ENCODE data around the gene LCN9.

- TF ChIP-seq CTCF (conservative IDR thresholded peaks at IDR 0.05; ENCODE audit: low read depth in 2 of 2) = no peak
- no peak for TF ChIP-seq EZH2phosphoT487 (IDR thresholded peaks at IDR 0.05; ENCODE audit: unreplicated experiment)
- TF ChIP-seq, protein P1, sequence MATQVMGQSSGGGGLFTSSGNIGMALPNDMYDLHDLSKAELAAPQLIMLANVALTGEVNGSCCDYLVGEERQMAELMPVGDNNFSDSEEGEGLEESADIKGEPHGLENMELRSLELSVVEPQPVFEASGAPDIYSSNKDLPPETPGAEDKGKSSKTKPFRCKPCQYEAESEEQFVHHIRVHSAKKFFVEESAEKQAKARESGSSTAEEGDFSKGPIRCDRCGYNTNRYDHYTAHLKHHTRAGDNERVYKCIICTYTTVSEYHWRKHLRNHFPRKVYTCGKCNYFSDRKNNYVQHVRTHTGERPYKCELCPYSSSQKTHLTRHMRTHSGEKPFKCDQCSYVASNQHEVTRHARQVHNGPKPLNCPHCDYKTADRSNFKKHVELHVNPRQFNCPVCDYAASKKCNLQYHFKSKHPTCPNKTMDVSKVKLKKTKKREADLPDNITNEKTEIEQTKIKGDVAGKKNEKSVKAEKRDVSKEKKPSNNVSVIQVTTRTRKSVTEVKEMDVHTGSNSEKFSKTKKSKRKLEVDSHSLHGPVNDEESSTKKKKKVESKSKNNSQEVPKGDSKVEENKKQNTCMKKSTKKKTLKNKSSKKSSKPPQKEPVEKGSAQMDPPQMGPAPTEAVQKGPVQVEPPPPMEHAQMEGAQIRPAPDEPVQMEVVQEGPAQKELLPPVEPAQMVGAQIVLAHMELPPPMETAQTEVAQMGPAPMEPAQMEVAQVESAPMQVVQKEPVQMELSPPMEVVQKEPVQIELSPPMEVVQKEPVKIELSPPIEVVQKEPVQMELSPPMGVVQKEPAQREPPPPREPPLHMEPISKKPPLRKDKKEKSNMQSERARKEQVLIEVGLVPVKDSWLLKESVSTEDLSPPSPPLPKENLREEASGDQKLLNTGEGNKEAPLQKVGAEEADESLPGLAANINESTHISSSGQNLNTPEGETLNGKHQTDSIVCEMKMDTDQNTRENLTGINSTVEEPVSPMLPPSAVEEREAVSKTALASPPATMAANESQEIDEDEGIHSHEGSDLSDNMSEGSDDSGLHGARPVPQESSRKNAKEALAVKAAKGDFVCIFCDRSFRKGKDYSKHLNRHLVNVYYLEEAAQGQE (IDR thresholded peaks at IDR 0.05; ENCODE audit: unreplicated experiment) = no peak
- no peak for TF ChIP-seq POLR2AphosphoS5 (IDR thresholded peaks at IDR 0.05; ENCODE audit: low read depth)
- TF ChIP-seq JUNB (IDR thresholded peaks at IDR 0.05; ENCODE audit: unreplicated experiment) = no peak
- no peak for TF ChIP-seq EZH2 (IDR thresholded peaks at IDR 0.05; ENCODE audit: low read depth, unreplicated experiment)
These were observed 30.7 kb downstream of the LCN9 start for GRCh38 chr9:135693771-135694170.
